ENCODE measurements around the gene NOG.

Gene NOG

DNA sequence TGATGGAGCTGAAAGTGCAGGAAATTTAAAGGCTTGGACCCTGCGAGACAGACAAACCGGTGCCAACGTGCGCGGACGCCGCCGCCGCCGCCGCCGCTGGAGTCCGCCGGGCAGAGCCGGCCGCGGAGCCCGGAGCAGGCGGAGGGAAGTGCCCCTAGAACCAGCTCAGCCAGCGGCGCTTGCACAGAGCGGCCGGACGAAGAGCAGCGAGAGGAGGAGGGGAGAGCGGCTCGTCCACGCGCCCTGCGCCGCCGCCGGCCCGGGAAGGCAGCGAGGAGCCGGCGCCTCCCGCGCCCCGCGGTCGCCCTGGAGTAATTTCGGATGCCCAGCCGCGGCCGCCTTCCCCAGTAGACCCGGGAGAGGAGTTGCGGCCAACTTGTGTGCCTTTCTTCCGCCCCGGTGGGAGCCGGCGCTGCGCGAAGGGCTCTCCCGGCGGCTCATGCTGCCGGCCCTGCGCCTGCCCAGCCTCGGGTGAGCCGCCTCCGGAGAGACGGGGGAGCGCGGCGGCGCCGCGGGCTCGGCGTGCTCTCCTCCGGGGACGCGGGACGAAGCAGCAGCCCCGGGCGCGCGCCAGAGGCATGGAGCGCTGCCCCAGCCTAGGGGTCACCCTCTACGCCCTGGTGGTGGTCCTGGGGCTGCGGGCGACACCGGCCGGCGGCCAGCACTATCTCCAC, at the start of gene NOG:
Gene NOG (plus strand): TSS at position 54 of the 674 bp plus-strand sequence. CDS start 525 bp downstream, at position 579.
- DNase-seq (ENCODE audit: low read depth in 2 of 2, low spot score in 1 of 2): no peak

DNA sequence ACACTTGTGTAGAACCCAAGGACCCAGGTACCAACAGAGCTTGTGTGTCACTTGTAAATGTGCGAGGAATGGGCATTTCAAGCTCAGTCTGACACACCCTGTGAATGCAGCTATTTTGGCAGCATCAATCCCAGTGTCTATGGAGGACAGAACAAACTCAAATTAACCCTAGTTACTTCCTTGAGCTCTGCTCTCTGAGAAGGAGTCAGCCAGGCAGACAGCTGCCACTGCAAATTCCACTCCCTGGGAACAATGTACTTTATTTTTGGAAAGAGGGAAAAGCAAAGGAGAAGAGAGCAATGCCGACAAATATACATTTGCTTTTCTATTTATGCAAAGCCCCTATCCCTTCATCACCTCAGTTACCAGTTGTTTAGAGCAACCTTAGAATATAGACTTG, 48.4 kb upstream of the NOG start:
- DNase-seq (ENCODE audit: low read depth in 2 of 2, low spot score in 1 of 2): no peak

DNA sequence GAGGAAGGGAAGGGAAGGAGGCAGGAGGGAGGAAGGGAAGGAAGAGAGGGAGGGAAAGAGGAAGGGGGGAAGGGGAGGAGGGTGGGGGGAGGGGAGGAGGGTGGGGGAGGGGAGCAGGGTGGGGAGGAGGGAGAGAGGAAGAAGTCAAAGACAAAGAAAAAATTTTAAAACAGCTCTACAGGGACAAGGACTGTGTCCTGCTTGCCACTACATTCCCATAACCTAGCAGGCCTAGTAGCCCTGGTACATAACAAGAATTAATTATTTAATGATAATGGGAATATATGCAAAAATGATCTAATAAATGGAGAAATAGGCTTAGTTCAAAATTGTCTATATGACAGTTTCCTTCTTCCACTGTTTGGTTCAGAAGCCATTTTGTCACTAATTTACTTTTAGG, 47.6 kb upstream of the NOG start:
- DNase-seq (ENCODE audit: low read depth in 2 of 2, low spot score in 1 of 2): no peak

DNA sequence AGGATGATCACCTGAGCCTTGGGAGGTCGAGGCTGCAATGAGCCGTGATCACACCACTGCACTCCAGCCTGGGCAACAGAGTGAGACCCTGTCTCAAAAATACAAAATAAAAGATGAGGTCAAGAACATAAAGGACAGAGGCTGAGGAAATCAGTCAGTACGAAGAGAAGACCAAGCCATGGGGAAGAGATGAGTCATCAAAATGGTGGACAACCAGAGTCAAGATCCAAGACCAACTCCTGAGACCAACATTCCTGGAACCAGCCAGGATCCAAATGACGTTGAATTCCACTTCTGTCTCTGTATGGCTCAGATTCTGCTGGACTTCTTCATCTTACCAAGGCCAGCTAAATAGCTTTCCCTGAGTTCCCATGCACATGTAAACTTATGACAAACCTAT, 44.8 kb upstream of the NOG start:
- no peak for DNase-seq (ENCODE audit: low read depth in 2 of 2, low spot score in 1 of 2)

DNA sequence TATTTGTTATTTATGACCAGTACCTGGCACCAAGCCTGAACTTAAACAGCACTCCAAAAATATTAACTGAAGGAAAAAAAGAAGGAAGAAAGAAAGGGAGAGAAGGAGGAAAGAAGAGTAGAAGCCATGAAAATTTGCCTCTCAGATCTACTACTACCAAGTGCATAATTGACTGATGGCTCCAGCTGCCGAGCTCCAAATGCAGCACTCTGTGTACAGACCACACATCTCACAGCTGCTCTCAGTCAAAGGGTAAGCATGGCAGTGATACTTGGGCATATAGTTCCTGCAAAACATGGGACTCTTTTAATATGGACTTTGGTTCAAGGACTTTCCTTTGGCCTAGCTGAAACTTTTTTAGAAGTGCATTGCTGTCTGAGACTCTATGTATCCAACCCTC, 44.0 kb upstream of the NOG start:
- no peak for DNase-seq (ENCODE audit: low read depth in 2 of 2, low spot score in 1 of 2)

DNA sequence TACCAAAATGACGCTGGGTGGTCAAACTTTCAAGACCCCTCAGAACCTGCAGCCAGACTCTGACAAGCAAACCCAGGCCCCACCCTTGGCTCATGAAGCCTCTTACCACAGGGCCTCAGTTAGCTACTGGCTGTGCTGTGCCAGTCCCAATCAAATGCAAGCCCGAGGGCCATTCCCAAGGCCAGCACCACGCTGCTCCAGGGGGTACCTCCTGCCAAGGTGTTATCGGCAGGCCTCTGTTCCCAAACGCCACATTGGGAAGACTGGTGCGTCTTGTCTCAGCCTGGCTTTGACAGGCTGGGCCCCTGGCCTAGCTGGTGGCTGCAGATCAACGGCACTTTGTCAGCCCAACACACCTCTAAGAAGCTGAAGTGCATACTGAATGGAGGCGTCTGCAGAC, 35.8 kb upstream of the NOG start:
- DNase-seq (ENCODE audit: low read depth in 2 of 2, low spot score in 1 of 2): no peak

DNA sequence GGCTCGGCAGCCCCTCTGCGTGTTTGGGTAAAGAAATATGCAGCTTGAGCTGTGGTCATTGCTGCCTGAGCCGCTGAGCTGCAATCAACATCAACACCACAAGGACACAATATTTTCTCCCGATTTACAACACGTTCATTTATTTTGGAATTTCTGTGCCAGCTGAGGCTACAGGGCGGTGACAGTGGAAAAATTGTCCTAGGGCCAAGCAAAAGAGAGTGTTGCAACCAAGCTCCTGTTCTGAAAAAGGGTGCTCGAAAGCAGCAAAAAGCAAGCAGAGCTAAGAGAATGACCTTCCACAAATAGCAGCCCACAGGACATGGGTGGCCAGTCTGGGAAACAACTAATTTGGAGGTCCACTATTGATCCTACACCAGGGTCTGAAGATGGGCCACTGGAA, 35.4 kb upstream of the NOG start:
- DNase-seq (ENCODE audit: low read depth in 2 of 2, low spot score in 1 of 2): no peak

DNA sequence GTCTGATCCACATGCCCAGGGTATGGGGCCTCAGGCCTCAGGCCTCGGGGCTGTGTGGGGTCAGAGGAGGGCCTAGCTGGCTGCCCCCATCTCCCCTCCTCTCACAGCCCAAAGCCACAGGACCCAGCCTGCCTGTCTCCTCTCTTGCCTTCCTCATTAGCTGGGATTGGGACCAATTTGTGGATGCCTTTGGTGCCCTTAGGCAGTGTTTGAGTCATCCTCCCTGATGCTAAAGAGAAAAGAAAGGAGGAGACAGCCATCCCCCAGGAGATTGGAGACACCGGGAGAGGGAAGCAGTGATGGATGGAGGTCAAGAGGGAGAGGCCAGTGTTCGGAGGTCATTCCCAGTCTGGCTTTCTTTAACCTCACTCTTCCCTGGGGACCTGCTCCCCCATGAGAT, 23.3 kb upstream of the NOG start:
- DNase-seq (ENCODE audit: low read depth in 2 of 2, low spot score in 1 of 2): no peak

DNA sequence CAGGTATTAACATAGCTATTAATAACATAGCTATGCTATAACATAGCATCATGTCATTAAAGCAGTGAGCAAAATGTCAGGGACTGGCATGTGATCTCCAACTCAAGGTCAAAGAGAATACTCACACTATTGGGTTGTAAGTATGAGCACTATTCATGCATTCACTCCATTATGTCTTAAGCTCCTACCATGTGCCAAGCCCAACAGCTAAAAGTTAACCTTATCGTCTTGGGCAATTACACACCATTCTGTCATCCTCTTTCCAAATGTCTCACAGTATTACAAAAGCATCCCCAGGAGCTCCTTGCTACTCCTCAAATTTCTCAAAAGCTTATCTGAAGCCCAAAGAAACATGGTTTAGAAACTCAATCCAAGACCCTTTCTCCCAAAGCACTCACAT, 22.0 kb upstream of the NOG start:
- DNase-seq (ENCODE audit: low read depth in 2 of 2, low spot score in 1 of 2): no peak

DNA sequence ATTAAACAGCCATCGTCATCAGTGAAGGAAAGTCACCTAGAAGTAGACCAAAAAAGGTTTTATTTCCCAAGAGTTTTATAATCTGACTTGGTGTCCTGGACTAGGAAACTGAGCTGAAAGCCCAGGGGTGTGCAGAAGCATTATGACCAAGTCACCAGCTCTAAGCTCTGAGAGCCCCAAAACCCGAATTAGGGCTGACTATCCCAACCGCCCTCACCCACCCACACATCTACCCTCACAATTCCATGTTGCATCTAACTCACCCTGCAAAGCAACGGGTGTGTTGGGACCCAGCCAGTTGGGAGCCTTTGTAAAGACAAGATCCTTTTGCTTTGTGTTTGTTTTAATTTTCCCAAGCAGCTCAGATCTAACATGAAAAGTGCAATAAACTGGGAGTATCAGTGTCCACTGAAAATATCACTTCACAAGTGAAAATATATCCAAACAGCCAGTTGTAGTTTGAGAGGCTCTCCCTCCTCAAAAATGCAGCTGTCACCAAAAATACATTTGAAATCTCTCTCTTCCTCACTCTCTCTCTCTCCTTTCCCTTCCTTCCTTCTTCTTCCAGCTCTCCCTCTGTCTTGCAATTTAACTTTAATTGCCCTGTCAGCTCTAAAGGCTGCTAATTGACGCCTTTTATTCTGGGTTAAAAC, 16.2 kb upstream of the NOG start:
- no peak for DNase-seq (ENCODE audit: low read depth in 2 of 2, low spot score in 1 of 2)

DNA sequence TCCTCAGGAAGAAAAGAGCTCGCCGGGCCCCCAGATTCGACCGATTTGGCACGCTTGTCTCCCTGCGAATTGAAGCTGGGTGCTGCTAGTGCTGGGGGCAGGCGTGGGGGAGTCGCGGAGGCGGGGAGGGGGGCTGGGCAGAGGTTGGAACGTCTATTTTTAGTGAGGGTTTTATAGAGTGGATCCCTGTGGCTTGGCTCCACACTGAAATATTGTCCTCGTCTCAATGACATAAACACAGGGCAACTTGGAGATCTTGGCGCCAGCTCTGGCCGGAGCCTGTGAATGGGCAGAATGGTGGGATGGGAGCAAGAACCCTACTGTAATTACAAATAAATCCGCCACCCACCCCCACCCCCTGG, 15.7 kb upstream of the NOG start:
- DNase-seq (ENCODE audit: low read depth in 2 of 2, low spot score in 1 of 2): no peak

DNA sequence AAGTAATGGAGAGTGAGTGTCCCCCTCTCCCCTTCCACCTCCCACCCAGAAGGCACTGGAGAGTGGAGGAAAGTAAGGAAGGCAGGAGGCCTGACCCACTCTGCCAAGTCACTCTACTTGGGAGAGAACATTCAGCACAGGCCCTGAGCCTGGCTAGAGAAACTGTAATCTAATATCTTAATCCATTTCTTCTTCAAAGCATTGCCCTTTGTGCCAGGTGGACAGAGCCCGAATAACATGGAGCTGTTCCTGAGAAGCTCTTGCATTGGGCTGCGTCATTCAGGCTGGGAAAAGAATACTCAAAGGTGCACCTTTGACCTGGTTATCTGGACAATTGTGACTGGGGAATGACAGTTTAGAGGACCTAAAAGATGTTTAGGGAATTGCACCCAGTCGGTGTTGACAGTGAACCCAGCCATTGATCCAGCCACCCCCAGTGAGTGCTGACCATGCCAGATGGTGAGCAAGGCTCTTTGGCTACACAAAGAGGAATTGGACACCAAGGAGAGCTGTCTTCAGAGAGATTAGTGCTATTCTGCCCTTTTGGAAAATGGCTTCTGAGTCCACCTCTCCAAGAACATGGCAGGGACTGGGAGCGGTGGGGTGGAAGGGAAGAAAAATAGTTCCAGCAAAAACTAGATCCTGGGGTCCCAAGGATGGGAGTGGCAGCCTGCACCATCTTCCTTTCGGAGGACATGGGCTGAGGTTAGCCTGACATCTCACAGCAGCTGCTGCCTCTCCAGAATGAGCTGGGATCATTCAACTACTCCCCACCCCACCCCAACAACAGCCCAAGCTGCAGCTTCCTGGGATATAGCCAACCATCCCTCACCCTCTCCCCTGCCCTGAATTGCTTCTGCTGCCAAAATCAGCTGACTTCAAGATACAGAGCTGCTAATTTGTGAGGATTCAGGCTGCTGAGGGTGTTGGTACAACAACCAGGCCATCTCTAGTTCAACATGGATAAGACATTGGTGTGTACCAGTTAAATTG, 11.6 kb upstream of the NOG start:
- no peak for DNase-seq (ENCODE audit: low read depth in 2 of 2, low spot score in 1 of 2)

DNA sequence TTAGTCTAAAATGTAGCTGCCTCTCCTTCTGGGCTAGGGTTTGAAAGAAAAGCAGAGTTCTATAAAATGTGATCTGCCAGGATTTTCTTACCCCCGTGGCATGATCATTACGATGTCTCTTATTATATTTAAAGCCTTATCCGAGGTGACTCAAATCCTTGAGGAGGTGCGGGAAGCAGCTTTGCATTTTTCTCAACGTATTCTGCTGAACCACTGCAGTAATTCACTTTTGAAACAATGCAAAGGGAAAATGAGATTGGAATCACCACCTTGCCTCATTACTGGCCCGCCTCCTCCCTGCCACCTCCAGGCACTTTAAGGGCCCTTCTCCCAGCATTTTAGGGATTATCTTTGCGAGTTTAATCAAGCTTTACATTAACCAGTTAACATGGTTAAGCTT, 9.7 kb upstream of the NOG start:
- DNase-seq (ENCODE audit: low read depth in 2 of 2, low spot score in 1 of 2): no peak

DNA sequence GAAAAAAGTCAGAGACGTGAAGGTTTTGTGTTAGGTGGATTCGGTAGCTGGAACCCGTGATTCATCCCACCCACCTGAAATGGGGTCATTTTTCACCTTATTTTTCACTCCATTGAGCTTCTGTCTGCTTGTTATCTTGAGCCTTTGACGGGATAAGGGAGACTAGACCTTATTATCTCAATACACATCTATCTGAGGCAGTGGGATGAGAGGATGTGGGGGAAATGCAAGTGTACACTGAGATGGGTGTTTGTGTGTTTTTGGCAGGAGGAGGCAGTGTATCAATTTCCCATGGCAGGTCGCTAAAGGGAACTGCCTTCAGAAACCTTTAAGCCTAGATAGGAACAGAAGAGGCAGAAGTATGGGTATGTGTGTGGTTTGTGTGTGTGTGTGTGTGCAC, 6.2 kb upstream of the NOG start:
- DNase-seq (ENCODE audit: low read depth in 2 of 2, low spot score in 1 of 2): no peak

DNA sequence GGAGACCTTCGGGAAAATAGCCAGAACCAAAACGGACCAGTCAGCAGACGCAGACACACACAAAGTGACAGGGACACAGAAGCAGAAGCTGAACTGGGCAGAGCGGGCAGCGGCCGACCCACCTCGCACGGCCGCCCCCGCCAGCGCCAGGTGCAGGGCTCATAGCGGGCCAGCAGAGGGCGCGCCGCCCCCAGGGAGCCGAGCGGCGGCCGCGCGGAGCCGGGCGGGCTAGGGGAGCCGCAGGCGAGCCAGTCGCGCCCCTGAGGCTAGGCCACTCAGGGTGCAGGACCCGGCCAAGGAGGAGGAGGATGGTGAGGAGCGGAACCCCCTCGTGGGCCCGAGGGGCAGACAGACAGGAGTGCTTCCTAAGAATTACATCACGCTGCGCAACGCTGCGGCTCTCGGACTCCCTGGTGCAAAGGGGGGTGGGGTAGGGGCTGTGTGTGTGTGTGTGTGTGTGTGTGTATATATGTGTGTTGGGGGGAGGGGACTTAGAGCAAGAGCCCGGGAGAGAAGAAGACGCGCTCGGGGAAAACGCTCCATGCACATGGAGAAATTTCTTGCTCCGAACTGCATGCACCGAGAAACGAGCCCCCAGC, 913 bp upstream of the NOG start:
- peak; percentile 36 to 37 for DNase-seq (ENCODE audit: low read depth in 2 of 2, low spot score in 1 of 2)

DNA sequence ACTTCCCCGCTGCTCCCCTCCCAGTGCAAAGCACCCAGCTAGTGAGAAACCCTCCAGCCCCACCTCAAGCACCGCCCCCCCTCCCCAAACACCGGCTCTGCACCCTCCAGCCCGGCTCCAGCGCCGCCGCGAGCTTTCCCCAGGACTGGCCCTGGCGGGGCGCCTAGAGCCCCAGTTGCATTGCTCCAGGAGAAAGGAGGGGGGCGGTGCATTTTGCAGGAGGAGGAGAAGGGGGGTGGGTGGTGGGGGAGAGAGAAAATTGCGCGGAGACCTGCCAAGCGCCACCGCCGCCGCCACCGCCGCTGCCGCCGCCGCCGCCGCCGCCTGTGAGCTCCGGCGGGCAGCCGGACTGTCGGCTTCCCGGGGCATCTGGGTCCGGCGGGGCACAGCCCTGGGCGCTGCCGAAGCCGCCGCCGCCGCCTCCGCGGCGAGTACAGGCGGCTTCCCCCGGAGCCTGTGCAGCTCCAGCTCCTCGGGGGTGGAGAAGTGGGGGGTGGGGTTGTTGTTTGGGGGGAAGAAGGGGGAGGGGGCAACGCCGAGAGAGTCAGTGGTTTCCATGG, 333 bp upstream of the NOG start:
- DNase-seq (ENCODE audit: low read depth in 2 of 2, low spot score in 1 of 2): no peak

DNA sequence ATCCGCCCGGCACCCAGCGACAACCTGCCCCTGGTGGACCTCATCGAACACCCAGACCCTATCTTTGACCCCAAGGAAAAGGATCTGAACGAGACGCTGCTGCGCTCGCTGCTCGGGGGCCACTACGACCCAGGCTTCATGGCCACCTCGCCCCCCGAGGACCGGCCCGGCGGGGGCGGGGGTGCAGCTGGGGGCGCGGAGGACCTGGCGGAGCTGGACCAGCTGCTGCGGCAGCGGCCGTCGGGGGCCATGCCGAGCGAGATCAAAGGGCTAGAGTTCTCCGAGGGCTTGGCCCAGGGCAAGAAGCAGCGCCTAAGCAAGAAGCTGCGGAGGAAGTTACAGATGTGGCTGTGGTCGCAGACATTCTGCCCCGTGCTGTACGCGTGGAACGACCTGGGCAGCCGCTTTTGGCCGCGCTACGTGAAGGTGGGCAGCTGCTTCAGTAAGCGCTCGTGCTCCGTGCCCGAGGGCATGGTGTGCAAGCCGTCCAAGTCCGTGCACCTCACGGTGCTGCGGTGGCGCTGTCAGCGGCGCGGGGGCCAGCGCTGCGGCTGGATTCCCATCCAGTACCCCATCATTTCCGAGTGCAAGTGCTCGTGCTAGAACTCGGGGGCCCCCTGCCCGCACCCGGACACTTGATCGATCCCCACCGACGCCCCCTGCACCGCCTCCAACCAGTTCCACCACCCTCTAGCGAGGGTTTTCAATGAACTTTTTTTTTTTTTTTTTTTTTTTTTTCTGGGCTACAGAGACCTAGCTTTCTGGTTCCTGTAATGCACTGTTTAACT, 1.0 kb downstream of the NOG start:
- no peak for DNase-seq (ENCODE audit: low read depth in 2 of 2, low spot score in 1 of 2)

DNA sequence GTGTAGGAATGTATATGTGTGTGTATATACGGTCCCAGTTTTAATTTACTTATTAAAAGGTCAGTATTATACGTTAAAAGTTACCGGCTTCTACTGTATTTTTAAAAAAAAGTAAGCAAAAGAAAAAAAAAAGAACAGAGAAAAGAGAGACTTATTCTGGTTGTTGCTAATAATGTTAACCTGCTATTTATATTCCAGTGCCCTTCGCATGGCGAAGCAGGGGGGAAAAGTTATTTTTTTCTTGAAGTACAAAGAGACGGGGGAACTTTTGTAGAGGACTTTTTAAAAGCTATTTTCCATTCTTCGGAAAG, 1.6 kb downstream of the NOG start:
- no peak for DNase-seq (ENCODE audit: low read depth in 2 of 2, low spot score in 1 of 2)

DNA sequence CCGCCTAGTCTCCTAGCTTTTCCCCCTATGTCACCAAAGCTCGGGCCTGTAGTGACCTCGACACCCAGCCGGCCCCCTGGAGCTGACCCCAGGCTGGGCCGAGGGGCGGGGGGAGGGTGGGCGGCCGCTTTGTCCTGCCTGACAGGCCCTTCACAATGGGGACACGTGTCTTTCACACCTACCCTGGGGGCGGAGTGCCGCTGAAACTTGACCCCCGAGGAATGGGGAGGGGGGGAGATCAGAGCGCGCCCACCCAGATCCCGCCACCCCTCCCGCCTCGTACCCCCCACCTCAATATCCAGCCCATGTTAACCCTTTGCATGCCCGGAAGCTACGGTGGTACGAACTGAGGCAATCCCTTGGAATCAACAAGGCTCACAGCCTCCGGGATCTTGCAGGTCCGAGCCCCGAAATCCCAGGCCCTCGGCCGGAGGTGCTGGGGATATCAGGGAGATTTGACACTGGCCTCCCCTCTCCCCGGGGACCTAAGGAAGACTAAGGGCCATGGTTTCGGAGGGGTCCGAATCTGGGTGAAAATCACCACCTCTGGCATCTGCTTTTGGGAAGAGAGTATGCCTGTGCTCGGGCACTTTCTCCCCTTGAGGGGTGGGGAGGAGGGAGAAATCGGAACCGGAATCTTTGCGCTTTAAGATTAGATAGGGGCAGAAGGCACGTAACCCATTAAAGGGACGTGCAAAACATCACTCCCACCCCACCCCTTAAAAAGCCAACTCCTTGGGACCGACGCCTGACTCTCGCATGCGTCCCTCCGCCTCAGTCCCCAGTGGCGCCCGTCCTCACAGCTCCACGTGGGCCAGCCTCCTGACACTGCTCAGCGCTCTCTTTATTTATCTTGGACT, 2.6 kb downstream of the NOG start:
- no peak for DNase-seq (ENCODE audit: low read depth in 2 of 2, low spot score in 1 of 2)

All from stimulated activated CD8-positive, alpha-beta memory T cell treated with anti-CD3 and anti-CD28 coated beads, Interleukin-4, amount 100 ng/mL, for 1 hour (primary cell).